Lung (tissue), 5 donors: ENCODE measurements around the gene EGFLAM. TPM values are rescaled to one million over a fixed set of nuclear protein-coding genes. Genes with fewer than 3 reads are reported as not detected.

Source experiments
- polyA plus RNA-seq, 2 donors: library from polyadenylated mRNA; stranded (reverse); fragments of 200-250 nt; gene quantifications; one replicate each; pipeline ENCODE4 v1.2.1, GENCODE V29; 2013
- small RNA-seq: library from RNA; depleted of rRNA; stranded (forward); fragments of <200 nt; gene quantifications from one replicate; pipeline ENCODE3, GENCODE V24; 2014; ENCODE audit warnings: low replicate concordance
- total RNA-seq, 2 donors: library from RNA; depleted of rRNA in 1 of 2; stranded (reverse); fragments of >200 nt in 1 of 2; gene quantifications; one replicate each; pipeline ENCODE4 v1.2.1, GENCODE V29; 2014 to 2021
- donor health status: Bipolar disorder and iron deficiency.
- donor health status: healthy.
- donor health status: DM: yes; HTN: yes; CAD: no.

The EGFLAM gene
- total and polyA plus RNA-seq, 4 donors: 0.41 to 7.6 (median 1.3) TPM

Small RNA genes within 50 kb of the gene (small RNA-seq; reads per million reads assigned to genes)
- not detected for gene AC091839.1
